ENCODE data around the gene DOK6.

The DOK6 gene

DNA sequence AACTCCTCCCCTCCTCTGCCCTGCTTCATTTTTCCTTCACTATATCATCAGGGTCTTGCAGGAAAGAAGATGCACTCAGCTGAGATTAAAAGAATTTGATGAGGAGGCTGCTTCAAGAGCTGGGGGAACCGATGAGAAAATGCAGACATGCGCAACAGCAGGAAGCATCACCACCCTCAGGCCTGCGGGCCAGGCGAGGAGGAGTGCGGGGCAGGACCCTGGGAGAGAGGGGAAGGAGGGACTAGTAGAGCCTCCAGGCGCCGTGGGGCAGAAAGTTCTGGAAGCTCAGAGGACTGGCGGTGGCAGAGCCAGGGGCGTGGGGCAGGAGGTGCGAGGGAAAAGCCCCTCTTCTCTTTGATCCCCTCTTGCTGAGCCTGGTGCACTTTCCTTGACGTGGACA, 438.8 kb downstream of the DOK6 start:
- DNase-seq (ENCODE audit: extremely low read depth, low read depth) = no peak
- no peak overlapping the region for H3K4me3 ChIP-seq (replicated peaks; ENCODE audit: low read depth, low read length)
- no peak for TF ChIP-seq CTCF (IDR thresholded peaks at IDR 0.05; ENCODE audit: low read depth, low read length, missing control alignments)

DNA sequence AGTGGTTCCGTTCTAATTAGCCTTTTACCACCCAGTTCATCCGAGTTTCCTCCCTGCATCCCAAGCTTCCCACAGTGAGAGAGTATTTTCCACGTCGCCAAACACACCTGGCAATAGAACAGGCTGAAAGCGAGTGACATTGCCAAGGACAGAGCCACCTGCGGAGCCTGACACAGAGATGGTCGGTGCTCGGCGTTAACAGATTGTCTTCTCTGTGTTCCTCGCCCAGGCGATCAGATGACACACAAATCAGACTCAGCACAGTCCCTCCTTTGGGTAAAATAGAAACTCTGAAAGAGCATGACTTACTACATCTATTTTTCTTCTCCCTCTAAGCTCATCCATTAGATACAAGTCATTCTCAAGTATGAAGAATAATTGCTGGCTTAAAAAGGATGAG, 439.3 kb downstream of the DOK6 start:
- no peak for DNase-seq (ENCODE audit: extremely low read depth, low read depth)
- TF ChIP-seq CTCF (IDR thresholded peaks at IDR 0.05; ENCODE audit: low read depth, low read length, missing control alignments) = no peak
- no peak overlapping the region for H3K4me3 ChIP-seq (replicated peaks; ENCODE audit: low read depth, low read length)

DNA sequence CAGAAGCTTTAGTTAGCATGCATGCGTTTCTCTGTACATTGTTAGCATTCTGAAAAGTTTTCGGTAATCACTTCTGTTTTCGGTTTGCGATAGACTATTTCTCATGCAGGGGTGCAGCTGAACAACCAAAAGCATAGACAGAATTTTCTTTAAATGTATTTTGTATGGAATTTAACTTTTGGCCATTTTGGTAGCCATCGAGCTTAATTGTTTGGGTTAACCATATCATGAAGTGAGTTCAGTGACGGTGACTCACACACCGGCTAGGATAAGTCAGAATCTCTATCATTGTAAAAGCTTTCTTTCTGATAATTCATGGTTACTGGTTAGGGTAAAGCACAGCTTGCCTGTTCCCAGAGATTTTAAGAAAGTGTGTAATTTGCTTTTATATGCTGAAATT, 439.8 kb downstream of the DOK6 start:
- no peak for TF ChIP-seq CTCF (IDR thresholded peaks at IDR 0.05; ENCODE audit: low read depth, low read length, missing control alignments)
- no peak for DNase-seq (ENCODE audit: extremely low read depth, low read depth)
- H3K4me3 ChIP-seq (replicated peaks; ENCODE audit: low read depth, low read length) = no peak overlapping the region

DNA sequence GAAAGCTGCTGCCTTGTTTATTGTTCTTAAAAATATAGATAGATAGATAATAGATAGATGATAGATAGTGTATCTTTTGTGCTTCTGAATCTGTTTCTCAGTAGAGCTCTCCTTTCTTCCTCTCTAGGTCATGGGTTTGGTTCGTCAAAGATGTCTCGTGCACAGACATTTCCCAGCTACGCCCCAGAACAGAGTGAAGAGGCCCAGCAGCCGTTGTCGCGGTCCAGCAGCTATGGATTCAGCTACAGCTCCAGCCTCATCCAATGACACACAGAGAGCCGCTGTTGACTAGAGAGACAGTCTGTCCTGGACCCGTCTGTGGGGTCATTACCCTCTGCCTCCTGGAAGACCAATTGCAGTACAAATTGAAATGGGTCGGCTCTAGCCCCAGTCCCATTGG, 440.4 kb downstream of the DOK6 start:
- H3K4me3 ChIP-seq (replicated peaks; ENCODE audit: low read depth, low read length) = no peak overlapping the region
- TF ChIP-seq CTCF (IDR thresholded peaks at IDR 0.05; ENCODE audit: low read depth, low read length, missing control alignments) = no peak
- no peak for DNase-seq (ENCODE audit: extremely low read depth, low read depth)

DNA sequence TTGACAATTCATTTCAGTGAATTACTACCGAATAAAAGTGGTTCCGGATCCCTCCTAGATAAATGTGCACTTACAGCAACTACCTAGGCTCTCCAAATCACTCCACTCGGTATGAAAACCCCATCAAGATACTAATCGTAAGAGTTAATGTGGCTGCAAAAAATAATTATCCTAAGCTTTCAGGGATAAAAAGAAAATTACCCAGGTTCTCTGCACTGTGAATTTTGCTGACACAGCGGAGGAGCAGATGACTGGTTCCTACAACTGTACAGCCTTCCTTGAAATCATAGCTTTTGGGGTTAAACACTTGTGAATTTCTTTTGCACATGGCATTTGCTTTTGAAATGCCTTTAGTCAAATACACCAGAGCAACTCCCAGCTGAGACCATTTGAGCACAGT, 442.3 kb downstream of the DOK6 start:
- DNase-seq (ENCODE audit: extremely low read depth, low read depth) = no peak
- TF ChIP-seq CTCF (IDR thresholded peaks at IDR 0.05; ENCODE audit: low read depth, low read length, missing control alignments) = no peak
- H3K4me3 ChIP-seq (replicated peaks; ENCODE audit: low read depth, low read length) = no peak overlapping the region

DNA sequence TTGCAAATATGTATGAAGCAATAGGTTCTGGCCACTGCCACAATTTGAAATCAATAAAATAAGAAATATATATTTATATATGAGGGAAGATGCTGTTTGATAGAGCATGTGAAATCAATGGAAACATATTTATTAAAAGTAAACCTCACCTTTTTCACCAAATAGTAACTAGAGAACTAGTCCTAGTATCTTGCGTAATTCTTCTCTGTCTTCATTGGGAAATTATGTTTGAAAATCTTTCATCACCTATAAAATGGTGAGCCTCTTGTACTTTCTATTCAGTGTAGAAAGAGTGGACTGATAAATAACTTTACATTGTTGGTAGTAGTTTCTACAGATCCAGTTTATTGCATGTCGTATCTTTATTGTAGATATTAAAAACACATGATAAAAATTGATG, 444.0 kb downstream of the DOK6 start:
- H3K4me3 ChIP-seq (replicated peaks; ENCODE audit: low read depth, low read length) = no peak overlapping the region

More for the DNA sequence above, 444.0 kb downstream of the DOK6 start:
- no peak for TF ChIP-seq CTCF (IDR thresholded peaks at IDR 0.05; ENCODE audit: low read depth, low read length, missing control alignments)
- DNase-seq (ENCODE audit: extremely low read depth, low read depth) = no peak

Measured in HFF-Myc (cell line).